Keratinocyte (primary cell): ENCODE data around the gene GOLGA6L10.
"Not testable (repeated sequence)": the region's sequence is repeated elsewhere in the genome, so short reads cannot be mapped to it uniquely, and the experiment has no call there.

ENCODE experiments used
- EZH2 ChIP-seq: IDR thresholded peaks from one replicate; pipeline ENCODE4 v1.6.1; 2012; ENCODE audit warnings: inconsistent platforms, mild to moderate bottlenecking, low read length, moderate library complexity
- TF ChIP-seq, protein P1 (sequence below), 3 experiments: IDR thresholded peaks in 1 of 3; conservative IDR thresholded peaks in 1 of 3; optimal IDR thresholded peaks in 1 of 3; 2 replicates in 2 of 3; 3 replicates in 1 of 3; pipeline versions ENCODE3 to v1.5.1; 2011; ENCODE audit warnings: low read length in 3 of 3, mild to moderate bottlenecking in 3 of 3, moderate library complexity in 2 of 3, control low read depth in 1 of 3, inconsistent platforms in 1 of 3; ENCODE audit not compliant: insufficient read depth in 2 of 3; ENCODE audit errors: extremely low read depth in 1 of 3

- TF ChIP-seq, protein P1, sequence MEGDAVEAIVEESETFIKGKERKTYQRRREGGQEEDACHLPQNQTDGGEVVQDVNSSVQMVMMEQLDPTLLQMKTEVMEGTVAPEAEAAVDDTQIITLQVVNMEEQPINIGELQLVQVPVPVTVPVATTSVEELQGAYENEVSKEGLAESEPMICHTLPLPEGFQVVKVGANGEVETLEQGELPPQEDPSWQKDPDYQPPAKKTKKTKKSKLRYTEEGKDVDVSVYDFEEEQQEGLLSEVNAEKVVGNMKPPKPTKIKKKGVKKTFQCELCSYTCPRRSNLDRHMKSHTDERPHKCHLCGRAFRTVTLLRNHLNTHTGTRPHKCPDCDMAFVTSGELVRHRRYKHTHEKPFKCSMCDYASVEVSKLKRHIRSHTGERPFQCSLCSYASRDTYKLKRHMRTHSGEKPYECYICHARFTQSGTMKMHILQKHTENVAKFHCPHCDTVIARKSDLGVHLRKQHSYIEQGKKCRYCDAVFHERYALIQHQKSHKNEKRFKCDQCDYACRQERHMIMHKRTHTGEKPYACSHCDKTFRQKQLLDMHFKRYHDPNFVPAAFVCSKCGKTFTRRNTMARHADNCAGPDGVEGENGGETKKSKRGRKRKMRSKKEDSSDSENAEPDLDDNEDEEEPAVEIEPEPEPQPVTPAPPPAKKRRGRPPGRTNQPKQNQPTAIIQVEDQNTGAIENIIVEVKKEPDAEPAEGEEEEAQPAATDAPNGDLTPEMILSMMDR (optimal IDR thresholded peaks at IDR 0.05 in 1 of 3, IDR thresholded peaks at IDR 0.05 in 1 of 3, conservative IDR thresholded peaks at IDR 0.05 in 1 of 3; ENCODE audit: extremely low read depth in 1 of 3, insufficient read depth in 2 of 3, low read length in 3 of 3): not testable (repeated sequence)
- TF ChIP-seq EZH2: not testable (repeated sequence)
Measured at GRCh38 chr15:82299511-82299914, 49.8 kb downstream of the GOLGA6L10 start.
